ENCODE results near the gene ABCC8.

The ABCC8 gene

GRCh38 chr11:17407575-17407974, 69.1 kb downstream of the ABCC8 start:
- Histone ChIP-seq H3K4me3 (ENCODE audit: low read depth, low read length) (no peak overlapping the region), H3K36me3 (replicated peaks) (no peaks in the 10 kb centered on the region), H3K27me3 (replicated peaks) (no peaks in the 10 kb centered on the region), H3K27ac (no peak overlapping the region)
- DNase-seq = no peak
- in situ Hi-C loops (cut with HindIII; ENCODE audit: low pct_ligation_motif_present, low sequenced_read_pairs) = no loop called here
- TF ChIP-seq, protein P1, sequence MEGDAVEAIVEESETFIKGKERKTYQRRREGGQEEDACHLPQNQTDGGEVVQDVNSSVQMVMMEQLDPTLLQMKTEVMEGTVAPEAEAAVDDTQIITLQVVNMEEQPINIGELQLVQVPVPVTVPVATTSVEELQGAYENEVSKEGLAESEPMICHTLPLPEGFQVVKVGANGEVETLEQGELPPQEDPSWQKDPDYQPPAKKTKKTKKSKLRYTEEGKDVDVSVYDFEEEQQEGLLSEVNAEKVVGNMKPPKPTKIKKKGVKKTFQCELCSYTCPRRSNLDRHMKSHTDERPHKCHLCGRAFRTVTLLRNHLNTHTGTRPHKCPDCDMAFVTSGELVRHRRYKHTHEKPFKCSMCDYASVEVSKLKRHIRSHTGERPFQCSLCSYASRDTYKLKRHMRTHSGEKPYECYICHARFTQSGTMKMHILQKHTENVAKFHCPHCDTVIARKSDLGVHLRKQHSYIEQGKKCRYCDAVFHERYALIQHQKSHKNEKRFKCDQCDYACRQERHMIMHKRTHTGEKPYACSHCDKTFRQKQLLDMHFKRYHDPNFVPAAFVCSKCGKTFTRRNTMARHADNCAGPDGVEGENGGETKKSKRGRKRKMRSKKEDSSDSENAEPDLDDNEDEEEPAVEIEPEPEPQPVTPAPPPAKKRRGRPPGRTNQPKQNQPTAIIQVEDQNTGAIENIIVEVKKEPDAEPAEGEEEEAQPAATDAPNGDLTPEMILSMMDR (IDR thresholded peaks at IDR 0.05; ENCODE audit: low read depth, low read length, missing control alignments) = no peak

DNA sequence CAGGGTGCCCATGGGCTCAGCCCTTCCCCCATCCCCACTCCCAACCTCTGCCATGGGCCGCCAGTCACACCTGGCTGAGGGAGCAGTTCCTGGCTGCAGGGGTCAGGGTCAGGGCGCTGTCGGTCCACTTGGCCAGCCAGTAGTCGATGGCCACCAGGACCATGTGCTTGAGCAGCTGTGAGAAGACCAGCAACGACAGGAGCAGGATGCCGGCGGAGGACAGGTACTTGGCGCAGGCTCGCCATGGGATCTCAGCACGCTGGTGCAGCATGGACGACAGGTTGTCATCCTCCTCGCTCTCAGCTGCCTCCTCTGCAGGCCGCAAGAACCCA, 69.9 kb downstream of the ABCC8 start:
- TF ChIP-seq, protein P1 (IDR thresholded peaks at IDR 0.05; ENCODE audit: low read depth, low read length, missing control alignments) = no peak
- Histone ChIP-seq H3K27me3 (replicated peaks) (no peaks in the 10 kb centered on the region), H3K36me3 (replicated peaks) (no peaks in the 10 kb centered on the region), H3K4me3 (ENCODE audit: low read depth, low read length) (no peak overlapping the region), H3K27ac (no peak overlapping the region)
- in situ Hi-C loops (cut with HindIII; ENCODE audit: low pct_ligation_motif_present, low sequenced_read_pairs) = no loop called here
- no peak for DNase-seq

DNA sequence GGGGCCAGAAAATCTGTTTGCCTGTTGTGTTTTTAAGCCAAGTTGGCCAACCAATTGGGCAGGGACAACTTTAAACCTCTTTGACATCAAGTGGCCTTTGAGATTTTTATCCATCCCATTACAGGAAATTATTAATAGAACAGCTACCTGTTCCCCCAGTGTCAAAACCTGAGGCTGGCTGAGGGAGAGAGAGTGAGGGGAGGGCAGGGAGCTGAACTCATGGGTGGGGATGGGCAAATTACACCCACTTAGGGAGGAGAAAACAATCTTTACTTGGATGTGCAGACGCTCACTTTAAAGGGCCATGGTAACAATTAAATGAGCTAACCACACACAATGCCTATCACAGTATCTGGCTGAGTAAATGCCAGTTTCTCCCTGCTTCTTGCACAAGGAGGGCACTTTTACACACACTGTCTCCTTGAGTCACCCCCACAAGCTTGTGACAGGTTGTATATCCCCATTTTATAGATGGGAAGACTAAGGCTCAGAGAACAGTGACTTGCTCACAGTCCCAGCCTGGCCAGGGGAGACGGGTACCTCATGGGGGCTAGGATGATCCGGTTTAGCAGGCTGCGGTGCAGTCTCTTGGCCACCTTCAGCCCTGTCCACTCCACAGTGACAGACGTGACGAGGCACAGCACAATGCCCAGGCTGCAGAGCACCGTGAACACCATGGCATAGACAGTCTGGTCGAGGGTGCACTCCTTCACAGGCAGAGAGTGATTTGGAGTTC, 70.4 kb downstream of the ABCC8 start:
- DNase-seq = no peak
- no peak overlapping the region for H3K27ac ChIP-seq
- no peaks in the 10 kb centered on the region for H3K36me3 ChIP-seq (replicated peaks)
- TF ChIP-seq, protein P1 (IDR thresholded peaks at IDR 0.05; ENCODE audit: low read depth, low read length, missing control alignments) = no peak
- in situ Hi-C loops (cut with HindIII; ENCODE audit: low pct_ligation_motif_present, low sequenced_read_pairs) = no loop called here
- no peaks in the 10 kb centered on the region for H3K27me3 ChIP-seq (replicated peaks)
- no peak overlapping the region for H3K4me3 ChIP-seq (ENCODE audit: low read depth, low read length)

DNA sequence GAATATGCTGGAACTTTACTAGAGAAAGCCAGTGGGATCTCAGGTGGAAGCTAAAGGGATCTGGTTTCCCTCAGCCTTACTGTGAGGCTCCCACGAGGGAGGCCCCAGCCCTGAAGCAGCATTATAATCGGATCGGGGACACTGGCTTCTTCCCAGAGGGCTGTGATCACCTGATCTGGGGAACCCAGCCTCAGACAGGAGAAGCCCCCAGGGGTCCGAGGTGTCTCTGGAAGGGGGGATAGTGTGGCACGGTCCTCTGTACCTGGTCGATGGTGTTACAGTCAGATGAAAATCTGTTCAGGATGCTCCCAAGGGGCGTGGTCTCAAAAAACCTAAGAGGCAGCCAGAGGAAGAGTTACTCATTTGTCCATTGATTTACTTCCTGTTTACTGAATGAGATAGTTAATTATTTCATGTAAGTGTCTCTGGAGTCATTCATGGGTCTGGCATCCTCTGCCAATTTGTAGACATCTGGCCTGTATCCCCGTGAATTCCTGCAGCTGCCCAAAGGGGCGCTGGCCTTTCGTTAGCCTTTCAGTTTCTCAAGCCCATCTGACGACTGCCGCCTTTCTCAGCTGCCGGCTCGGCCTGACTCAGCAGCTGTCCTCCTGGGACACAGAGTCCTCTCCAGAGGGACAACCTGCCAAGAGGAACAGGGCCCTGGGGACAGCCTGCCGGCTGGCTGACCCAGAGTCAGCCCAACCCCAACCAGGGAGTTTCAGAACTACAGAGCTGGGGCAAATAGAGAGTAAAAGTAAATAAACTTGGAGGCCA, 71.2 kb downstream of the ABCC8 start:
- no peak overlapping the region for H3K27ac ChIP-seq
- DNase-seq = peak; percentile 35
- no peak overlapping the region for H3K4me3 ChIP-seq (ENCODE audit: low read depth, low read length)
- no peaks in the 10 kb centered on the region for H3K36me3 ChIP-seq (replicated peaks)
- no peaks in the 10 kb centered on the region for H3K27me3 ChIP-seq (replicated peaks)
- TF ChIP-seq, protein P1 (IDR thresholded peaks at IDR 0.05; ENCODE audit: low read depth, low read length, missing control alignments) = peak; percentile 28
- in situ Hi-C loops (cut with HindIII; ENCODE audit: low pct_ligation_motif_present, low sequenced_read_pairs) = no loop called here

DNA sequence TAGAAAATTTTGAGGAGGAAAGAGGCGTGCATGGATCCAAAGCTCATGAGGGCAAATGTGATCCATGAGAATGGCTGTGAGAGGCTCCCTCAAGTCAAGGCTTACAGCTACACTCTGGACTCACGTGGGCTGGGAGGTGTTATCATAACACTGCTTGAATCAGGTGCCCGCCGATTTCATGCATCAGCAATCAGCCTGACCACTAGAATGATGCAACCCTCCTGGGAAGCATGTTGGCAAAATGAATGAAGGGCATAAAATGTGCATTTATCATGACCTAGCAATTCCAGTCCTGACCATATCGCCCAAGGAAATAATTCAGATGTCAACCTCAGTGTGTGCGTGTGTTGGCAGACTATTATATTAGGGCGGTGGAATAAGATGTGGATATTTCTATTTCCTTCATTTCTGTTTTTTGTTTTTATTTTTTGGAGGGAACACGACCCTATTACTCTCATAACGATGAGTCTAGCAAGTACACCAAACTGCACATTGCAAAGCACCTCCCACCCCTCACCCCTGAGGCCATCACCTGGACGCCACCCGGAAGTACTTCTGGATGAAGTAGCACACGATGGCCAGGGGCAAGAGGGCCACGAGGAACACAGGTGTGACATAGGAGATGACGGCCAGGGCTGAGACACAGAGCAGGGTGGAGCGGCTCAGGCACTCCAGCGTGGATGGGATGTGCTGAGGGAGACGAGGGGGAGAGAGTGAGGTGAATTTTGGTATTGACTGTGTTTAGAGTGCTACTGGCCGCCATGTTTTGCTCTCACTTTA, 72.5 kb downstream of the ABCC8 start:
- no peaks in the 10 kb centered on the region for H3K27me3 ChIP-seq (replicated peaks)
- TF ChIP-seq, protein P1 (IDR thresholded peaks at IDR 0.05; ENCODE audit: low read depth, low read length, missing control alignments) = no peak
- no peak overlapping the region for H3K27ac ChIP-seq
- no peak overlapping the region for H3K4me3 ChIP-seq (ENCODE audit: low read depth, low read length)
- in situ Hi-C loops (cut with HindIII; ENCODE audit: low pct_ligation_motif_present, low sequenced_read_pairs) = no loop called here
- H3K36me3 ChIP-seq (replicated peaks) = no peaks in the 10 kb centered on the region
- no peak for DNase-seq

Measured in brain microvascular endothelial cell (primary cell).